GM12873 (cell line): Measurements from ENCODE around the gene GRAMD2B.

Experiments used
- TF ChIP-seq, protein P1 (sequence below): IDR thresholded peaks from 2 replicates; pipeline ENCODE4 v1.5.1; 2012; ENCODE audit warnings: low read depth, mild to moderate bottlenecking, moderate library complexity, low read length, control low read depth; ENCODE audit not compliant: insufficient read depth; ENCODE audit errors: missing control alignments

Gene GRAMD2B

DNA sequence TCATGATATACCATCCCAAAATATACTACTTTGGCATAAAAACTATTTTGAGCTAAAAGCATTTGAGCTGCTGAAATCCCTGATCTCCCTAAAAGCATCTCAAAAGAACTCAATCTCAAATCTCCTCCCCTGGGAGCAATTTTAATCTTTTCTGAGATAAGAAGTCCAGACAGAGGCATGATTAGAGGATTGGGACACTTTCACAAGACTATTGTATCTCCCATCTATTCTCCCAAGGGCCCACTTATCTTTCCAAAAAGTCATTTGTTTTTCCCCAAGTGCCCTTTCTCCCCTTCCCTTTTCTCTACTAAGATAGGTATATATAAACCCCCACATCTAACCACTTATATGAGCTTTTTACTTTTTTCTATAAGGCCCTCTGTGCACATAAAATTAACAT, 92.1 kb downstream of the GRAMD2B start:
- TF ChIP-seq, protein P1, sequence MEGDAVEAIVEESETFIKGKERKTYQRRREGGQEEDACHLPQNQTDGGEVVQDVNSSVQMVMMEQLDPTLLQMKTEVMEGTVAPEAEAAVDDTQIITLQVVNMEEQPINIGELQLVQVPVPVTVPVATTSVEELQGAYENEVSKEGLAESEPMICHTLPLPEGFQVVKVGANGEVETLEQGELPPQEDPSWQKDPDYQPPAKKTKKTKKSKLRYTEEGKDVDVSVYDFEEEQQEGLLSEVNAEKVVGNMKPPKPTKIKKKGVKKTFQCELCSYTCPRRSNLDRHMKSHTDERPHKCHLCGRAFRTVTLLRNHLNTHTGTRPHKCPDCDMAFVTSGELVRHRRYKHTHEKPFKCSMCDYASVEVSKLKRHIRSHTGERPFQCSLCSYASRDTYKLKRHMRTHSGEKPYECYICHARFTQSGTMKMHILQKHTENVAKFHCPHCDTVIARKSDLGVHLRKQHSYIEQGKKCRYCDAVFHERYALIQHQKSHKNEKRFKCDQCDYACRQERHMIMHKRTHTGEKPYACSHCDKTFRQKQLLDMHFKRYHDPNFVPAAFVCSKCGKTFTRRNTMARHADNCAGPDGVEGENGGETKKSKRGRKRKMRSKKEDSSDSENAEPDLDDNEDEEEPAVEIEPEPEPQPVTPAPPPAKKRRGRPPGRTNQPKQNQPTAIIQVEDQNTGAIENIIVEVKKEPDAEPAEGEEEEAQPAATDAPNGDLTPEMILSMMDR, result no peak

DNA sequence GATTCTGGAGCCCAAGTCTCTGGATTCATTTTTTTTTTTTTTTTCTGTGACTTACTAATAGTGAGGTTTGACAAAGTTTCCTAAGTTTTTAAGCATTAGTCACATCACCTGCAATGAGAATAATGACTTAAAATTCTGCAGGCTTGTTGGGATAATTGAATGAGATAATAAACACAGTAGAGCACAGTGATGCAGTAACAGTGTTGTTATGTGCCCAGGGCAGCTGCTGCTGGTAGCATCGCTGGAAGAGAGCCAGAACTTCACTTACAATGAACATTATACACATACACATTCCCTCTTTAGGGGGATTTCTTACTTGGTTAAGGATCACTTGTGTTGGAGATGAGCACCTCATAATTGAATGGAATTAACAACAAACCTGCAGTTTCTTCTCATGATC, 92.9 kb downstream of the GRAMD2B start:
- TF ChIP-seq, protein P1, result no peak

DNA sequence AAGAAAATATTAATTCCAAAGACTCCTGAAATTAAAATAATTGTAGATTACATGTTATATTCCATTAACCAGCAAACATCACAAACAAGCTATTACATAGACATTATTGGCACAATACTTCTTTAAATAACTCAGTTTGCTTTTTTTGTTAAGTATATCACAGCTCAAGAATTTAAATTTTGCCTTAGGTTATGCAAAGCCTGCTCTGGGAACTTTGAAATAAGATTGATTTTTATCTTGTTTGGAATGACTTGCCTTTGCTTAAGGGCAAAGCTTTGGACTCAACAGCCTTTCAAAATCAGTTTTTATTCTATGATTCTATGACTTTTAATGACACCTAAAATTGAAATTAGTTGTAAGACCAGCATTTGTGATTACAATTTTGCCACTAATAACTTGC, 93.6 kb downstream of the GRAMD2B start:
- TF ChIP-seq, protein P1, result no peak

DNA sequence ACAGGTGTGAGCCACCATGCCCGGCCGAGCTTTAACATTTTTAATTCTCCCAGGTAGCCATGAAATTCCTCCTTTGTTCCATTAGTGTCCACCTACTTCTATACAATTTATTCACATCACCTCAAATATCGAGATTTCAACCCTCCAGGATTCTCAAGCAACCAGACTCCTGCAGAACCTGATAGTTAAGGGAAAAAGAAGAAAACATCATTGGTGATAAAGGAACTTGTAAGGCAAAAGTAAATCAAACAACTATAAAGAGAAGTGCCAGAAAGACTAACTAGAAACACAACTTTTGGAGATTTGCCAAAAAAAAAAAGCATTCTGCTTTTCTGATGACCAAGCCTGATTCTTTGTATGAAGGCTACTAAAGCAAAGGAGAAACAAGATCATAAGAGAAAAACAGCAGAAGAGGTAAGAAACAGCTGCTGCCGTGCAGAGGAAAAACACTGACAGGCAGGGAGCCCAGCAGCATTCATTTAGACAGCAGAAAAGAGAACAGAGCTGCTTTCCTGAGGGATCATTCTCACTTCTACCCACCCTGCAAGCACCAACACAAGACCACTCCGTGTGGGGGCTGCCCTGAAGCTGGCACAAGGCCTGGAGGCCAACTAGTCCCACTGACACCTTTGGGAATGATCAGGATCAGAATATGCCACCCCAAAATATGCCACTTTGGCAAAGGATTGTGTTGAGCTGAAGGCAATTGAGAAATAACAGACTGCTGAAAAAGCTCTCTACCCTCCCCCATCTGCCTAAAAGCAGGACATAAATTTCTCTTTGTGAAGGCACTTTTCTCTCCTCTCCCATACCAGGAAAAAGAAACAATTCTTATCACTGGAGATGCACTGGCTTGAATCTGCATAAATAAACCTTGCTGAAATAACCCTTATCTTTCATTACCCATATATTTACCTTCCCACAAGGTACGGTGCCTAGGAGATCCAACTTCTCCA, 96.7 kb downstream of the GRAMD2B start:
- TF ChIP-seq, protein P1, result no peak

DNA sequence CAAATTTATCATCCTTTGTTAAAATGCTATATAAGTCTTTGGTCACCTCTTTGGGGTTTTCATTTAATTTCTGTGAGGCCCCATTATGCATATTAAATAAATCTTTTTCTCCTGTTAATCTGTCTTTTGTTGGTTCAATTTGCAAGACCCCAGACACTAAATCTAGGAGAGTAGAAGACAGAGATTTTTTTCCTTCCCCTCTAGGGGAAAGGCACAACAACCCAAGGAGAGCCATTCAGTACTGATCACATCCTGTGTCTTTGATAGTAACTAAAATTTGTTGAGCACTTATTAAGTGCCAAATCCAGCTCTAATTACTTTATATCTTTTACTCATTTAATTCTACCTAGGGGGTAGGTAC, 97.4 kb downstream of the GRAMD2B start:
- TF ChIP-seq, protein P1, result no peak

DNA sequence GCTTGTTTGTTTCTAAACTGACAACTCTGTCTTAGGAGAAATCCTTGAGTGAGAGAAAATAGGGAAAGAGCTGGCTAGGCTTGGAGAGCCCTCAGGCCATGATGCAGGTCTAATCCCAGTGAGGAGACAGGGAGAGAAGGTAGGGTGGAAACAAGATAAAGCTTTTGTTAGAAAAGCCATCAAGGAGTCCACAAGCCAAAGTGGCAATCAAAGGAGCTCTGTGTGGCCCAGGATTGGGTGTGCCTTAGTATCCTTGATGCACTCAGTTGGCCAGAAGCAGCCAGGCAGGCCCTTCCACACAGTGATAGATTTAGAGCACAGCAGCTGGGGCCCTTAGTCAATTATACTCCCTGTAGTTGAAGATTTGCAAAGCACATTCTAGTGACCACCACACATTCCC, 97.9 kb downstream of the GRAMD2B start:
- TF ChIP-seq, protein P1, result no peak

DNA sequence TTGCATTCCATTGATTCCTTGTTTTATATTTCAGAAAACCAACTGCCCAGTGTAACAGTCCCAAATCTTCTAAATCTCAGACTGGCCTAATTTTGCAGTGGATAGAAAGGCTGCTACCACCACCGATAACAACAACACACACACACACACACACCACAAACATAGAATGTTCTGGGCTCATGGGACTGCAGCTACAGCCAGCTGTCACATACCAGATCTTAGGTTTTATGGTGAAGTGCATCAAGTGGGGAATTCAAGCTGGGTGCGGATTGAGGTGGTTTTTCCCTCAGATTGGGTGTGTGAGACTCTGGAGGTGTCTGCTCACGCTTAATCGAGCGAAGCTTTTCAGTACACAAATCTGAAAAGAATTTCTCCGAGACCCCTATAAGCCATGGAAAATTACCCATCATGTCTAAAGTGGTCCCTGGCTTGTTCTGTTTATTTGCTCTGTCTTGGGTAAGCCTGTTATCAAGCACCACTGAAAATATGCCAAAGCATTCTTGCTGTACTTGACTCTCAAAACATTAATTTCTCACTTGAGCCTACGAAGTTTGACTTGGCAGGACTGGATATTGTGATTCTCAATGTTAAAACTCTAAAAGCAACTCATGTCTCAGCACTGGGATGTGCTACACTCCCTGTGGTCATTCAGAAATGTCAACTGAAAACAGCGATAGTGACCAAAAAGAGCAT, 100.8 kb downstream of the GRAMD2B start:
- TF ChIP-seq, protein P1, result no peak
